ENCODE results near the gene SSTR5. TPM values are rescaled to one million over a fixed set of nuclear protein-coding genes. Genes with fewer than 3 reads are reported as not detected.

SSTR5 gene
- total RNA-seq, 1 donor from 2014 or later, result not detected

GRCh38 chr16:1039762-1040161, 32.8 kb upstream of the SSTR5 start:
- no peak for DNase-seq (ENCODE audit: low spot score)

GRCh38 chr16:1040346-1040745, 32.2 kb upstream of the SSTR5 start:
- DNase-seq (ENCODE audit: low spot score), result no peak

- no peak for DNase-seq (ENCODE audit: low spot score)
Observed at GRCh38 chr16:1042049-1042744, 30.4 kb upstream of the SSTR5 start.

GRCh38 chr16:1042866-1043265, 29.7 kb upstream of the SSTR5 start:
- peak; percentile 67 for DNase-seq (ENCODE audit: low spot score)

GRCh38 chr16:1043881-1044451, 28.6 kb upstream of the SSTR5 start:
- peak; percentile 65 for DNase-seq (ENCODE audit: low spot score)

- DNase-seq (ENCODE audit: low spot score), result peak; percentile 35
Observed at GRCh38 chr16:1044460-1045309, 27.9 kb upstream of the SSTR5 start.

- no peak for DNase-seq (ENCODE audit: low spot score)
Observed at GRCh38 chr16:1045310-1045992, 27.1 kb upstream of the SSTR5 start.

GRCh38 chr16:1045993-1046911, 26.3 kb upstream of the SSTR5 start:
- no peak for DNase-seq (ENCODE audit: low spot score)

- no peak for DNase-seq (ENCODE audit: low spot score)
Observed at GRCh38 chr16:1047123-1047522, 25.4 kb upstream of the SSTR5 start.

GRCh38 chr16:1047801-1048200, 24.7 kb upstream of the SSTR5 start:
- no peak for DNase-seq (ENCODE audit: low spot score)

GRCh38 chr16:1048442-1049112, 24.0 kb upstream of the SSTR5 start:
- DNase-seq (ENCODE audit: low spot score), result peak; percentile 87

GRCh38 chr16:1049113-1049975, 23.2 kb upstream of the SSTR5 start:
- no peak for DNase-seq (ENCODE audit: low spot score)

GRCh38 chr16:1049976-1050247, 22.6 kb upstream of the SSTR5 start:
- no peak for DNase-seq (ENCODE audit: low spot score)

- DNase-seq (ENCODE audit: low spot score), result no peak
Observed at GRCh38 chr16:1050516-1050915, 22.0 kb upstream of the SSTR5 start.

GRCh38 chr16:1050921-1051320, 21.6 kb upstream of the SSTR5 start:
- DNase-seq (ENCODE audit: low spot score), result no peak

GRCh38 chr16:1051446-1051845, 21.1 kb upstream of the SSTR5 start:
- no peak for DNase-seq (ENCODE audit: low spot score)

GRCh38 chr16:1052721-1053120, 19.8 kb upstream of the SSTR5 start:
- no peak for DNase-seq (ENCODE audit: low spot score)

GRCh38 chr16:1053121-1053521, 19.4 kb upstream of the SSTR5 start:
- no peak for DNase-seq (ENCODE audit: low spot score)

- no peak for DNase-seq (ENCODE audit: low spot score)
Observed at GRCh38 chr16:1053700-1054368, 18.7 kb upstream of the SSTR5 start.
